Panc1 (cell line): ENCODE results near the gene COL4A4. TPM values are rescaled to one million over a fixed set of nuclear protein-coding genes. Genes with fewer than 3 reads are reported as not detected.

ENCODE experiments used
- ATAC-seq: fragments of 200-7000 bp; cut with Tn5 transposase; 2 replicates; pipeline ENCODE4 v1.9.1; 2020; ENCODE audit warnings: mild to moderate bottlenecking, moderate library complexity
- BruUV-seq: library from RNA; stranded (reverse); fragments of 400-500 nt; replicated peaks from 2 replicates; lab custom pipeline; 2021; lab: Mats Ljungman, UMichigan
- CTCF ChIA-PET: fragments of 300-600 bp; sonication (Branson Sonifier 250); formaldehyde crosslinking; loops from one replicate; lab custom pipeline; 2022; ENCODE audit warnings: antibody characterized with exemption; lab: Charles Lee
- POLR2A ChIA-PET: fragments of 300-600 bp; sonication (Branson Sonifier 250); formaldehyde crosslinking; loops from one replicate; lab custom pipeline; 2022; ENCODE audit warnings: antibody characterized with exemption; lab: Charles Lee
- DNase-seq: peaks from one replicate; pipeline ENCODE4 v3.0.0-alpha.2; 2010; ENCODE audit warnings: low read depth, low spot score
- H3K27ac ChIP-seq: 2 replicates; pipeline ENCODE4 v1.5.1; 2011; ENCODE audit warnings: mild to moderate bottlenecking, low read length, inconsistent platforms
- H3K27me3 ChIP-seq: fragments of 200-500 bp; sonication (Bioruptor generic); 2 replicates; pipeline ENCODE4 v1.6.0; 2014; ENCODE audit warnings: low read length, inconsistent platforms; ENCODE audit not compliant: control insufficient read depth, insufficient read depth
- H3K36me3 ChIP-seq: fragments of 200-500 bp; sonication (Bioruptor generic); 2 replicates; pipeline ENCODE4 v1.5.1; 2014; ENCODE audit warnings: inconsistent platforms, mild to moderate bottlenecking, low read length, moderate library complexity; ENCODE audit not compliant: control insufficient read depth, insufficient read depth
- H3K4me1 ChIP-seq: 2 replicates; pipeline ENCODE4 v1.5.1; 2011; ENCODE audit warnings: inconsistent platforms, mild to moderate bottlenecking, low read length, moderate library complexity; ENCODE audit not compliant: control insufficient read depth, insufficient read depth
- H3K4me3 ChIP-seq, 2 experiments: 2 replicates each; pipeline ENCODE4 v1.5.1; 2011 to 2012; ENCODE audit warnings: low read depth in 2 of 2, low read length in 2 of 2, mild to moderate bottlenecking in 2 of 2, inconsistent platforms in 1 of 2, moderate library complexity in 1 of 2
- H3K9me3 ChIP-seq: fragments of 200-500 bp; sonication (Bioruptor generic); 2 replicates; pipeline ENCODE4 v1.5.1; 2014; ENCODE audit warnings: low read depth, mild to moderate bottlenecking, inconsistent platforms, low read length, moderate library complexity; ENCODE audit not compliant: control insufficient read depth, insufficient read depth
- POLR2AphosphoS5 ChIP-seq: IDR thresholded peaks from 2 replicates; pipeline ENCODE4 v1.6.1; 2012; ENCODE audit warnings: mild to moderate bottlenecking, low read depth, low read length, moderate library complexity
- SIN3A ChIP-seq: IDR thresholded peaks from 2 replicates; pipeline ENCODE4 v1.6.1; 2012; ENCODE audit warnings: low read depth, mild to moderate bottlenecking, low read length, moderate library complexity, borderline replicate concordance; ENCODE audit not compliant: insufficient read depth
- TCF7L2 ChIP-seq: IDR thresholded peaks from 2 replicates; pipeline ENCODE4 v1.6.1; 2011; ENCODE audit warnings: mild to moderate bottlenecking, low read depth, low read length, inconsistent platforms
- in situ Hi-C: cut with HindIII; loops from 2 replicates; pipeline ENCODE4 v1.10.0; 2016; ENCODE audit warnings: low sequenced_read_pairs, low pct_unique_long_range_greater_than_20kb
- intact Hi-C: fragments of 100-400 bp; cut with micrococcal nuclease; formaldehyde crosslinking; loops from one replicate; pipeline ENCODE4 v1.10.0; 2022; ENCODE audit not compliant: unreplicated experiment
- total RNA-seq: library from RNA; stranded (reverse); gene quantifications from one replicate; pipeline ENCODE4 v1.2.1, GENCODE V29; 2021; ENCODE audit not compliant: unreplicated experiment
- TF ChIP-seq, protein P1 (sequence below): fragments of 450-650 bp; IDR thresholded peaks from 2 replicates; pipeline ENCODE4 v1.5.1; 2017; ENCODE audit warnings: mild to moderate bottlenecking
- TF ChIP-seq, protein P2 (sequence below), 2 experiments: IDR thresholded peaks; 2 replicates each; pipeline ENCODE4 v1.6.1; 2011 to 2012; ENCODE audit warnings: low read depth in 2 of 2, control low read depth in 1 of 2, low read length in 1 of 2, mild to moderate bottlenecking in 1 of 2, moderate library complexity in 1 of 2; ENCODE audit not compliant: insufficient read depth in 1 of 2

The COL4A4 gene
- total RNA-seq, 1 experiment from 2014 or later: 0.13 TPM

DNA sequence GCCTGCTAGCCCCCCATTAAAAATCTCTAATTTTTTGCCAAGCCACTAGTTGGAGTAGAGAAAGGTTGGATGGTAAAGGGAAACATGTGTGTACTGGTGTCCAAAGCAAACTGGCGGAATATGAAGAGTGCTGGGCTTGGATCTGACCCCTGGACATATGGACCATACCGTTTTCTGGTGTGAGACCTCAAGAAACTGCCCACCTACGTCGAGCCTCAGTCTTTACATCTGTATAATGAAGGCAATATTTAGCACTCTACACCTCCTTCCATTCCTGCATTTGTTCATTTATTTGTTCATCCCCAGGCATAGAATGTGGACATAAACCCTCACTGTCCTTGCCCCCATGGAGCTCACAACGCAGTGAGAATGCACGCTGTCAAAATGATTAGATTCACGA lies 185.7 kb downstream of the COL4A4 start:
- Histone ChIP-seq H3K27me3 (no peaks in the 10 kb centered on the region), H3K4me3 (no peak overlapping the region), H3K27ac (no peak overlapping the region), H3K36me3 (no peaks in the 10 kb centered on the region), H3K4me1 (no peaks in the 10 kb centered on the region), H3K9me3 (no peaks in the 10 kb centered on the region)
- intact Hi-C loops (no loop called here), in situ Hi-C loops (no loop called here)
- no peak for ATAC-seq
- CTCF ChIA-PET: no interaction called here
- no TSS peak for BruUV-seq
- TF ChIP-seq POLR2AphosphoS5: no peak
- TF ChIP-seq, protein P1, sequence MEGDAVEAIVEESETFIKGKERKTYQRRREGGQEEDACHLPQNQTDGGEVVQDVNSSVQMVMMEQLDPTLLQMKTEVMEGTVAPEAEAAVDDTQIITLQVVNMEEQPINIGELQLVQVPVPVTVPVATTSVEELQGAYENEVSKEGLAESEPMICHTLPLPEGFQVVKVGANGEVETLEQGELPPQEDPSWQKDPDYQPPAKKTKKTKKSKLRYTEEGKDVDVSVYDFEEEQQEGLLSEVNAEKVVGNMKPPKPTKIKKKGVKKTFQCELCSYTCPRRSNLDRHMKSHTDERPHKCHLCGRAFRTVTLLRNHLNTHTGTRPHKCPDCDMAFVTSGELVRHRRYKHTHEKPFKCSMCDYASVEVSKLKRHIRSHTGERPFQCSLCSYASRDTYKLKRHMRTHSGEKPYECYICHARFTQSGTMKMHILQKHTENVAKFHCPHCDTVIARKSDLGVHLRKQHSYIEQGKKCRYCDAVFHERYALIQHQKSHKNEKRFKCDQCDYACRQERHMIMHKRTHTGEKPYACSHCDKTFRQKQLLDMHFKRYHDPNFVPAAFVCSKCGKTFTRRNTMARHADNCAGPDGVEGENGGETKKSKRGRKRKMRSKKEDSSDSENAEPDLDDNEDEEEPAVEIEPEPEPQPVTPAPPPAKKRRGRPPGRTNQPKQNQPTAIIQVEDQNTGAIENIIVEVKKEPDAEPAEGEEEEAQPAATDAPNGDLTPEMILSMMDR: no peak
- TF ChIP-seq, protein P2, sequence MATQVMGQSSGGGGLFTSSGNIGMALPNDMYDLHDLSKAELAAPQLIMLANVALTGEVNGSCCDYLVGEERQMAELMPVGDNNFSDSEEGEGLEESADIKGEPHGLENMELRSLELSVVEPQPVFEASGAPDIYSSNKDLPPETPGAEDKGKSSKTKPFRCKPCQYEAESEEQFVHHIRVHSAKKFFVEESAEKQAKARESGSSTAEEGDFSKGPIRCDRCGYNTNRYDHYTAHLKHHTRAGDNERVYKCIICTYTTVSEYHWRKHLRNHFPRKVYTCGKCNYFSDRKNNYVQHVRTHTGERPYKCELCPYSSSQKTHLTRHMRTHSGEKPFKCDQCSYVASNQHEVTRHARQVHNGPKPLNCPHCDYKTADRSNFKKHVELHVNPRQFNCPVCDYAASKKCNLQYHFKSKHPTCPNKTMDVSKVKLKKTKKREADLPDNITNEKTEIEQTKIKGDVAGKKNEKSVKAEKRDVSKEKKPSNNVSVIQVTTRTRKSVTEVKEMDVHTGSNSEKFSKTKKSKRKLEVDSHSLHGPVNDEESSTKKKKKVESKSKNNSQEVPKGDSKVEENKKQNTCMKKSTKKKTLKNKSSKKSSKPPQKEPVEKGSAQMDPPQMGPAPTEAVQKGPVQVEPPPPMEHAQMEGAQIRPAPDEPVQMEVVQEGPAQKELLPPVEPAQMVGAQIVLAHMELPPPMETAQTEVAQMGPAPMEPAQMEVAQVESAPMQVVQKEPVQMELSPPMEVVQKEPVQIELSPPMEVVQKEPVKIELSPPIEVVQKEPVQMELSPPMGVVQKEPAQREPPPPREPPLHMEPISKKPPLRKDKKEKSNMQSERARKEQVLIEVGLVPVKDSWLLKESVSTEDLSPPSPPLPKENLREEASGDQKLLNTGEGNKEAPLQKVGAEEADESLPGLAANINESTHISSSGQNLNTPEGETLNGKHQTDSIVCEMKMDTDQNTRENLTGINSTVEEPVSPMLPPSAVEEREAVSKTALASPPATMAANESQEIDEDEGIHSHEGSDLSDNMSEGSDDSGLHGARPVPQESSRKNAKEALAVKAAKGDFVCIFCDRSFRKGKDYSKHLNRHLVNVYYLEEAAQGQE (IDR thresholded peaks at IDR 0.05; ENCODE audit: insufficient read depth in 1 of 2, low read depth in 2 of 2, low read length in 1 of 2): no peak
- no peak for TF ChIP-seq SIN3A
- TF ChIP-seq TCF7L2: no peak
- DNase-seq: no peak
- POLR2A ChIA-PET: no interaction called here

DNA sequence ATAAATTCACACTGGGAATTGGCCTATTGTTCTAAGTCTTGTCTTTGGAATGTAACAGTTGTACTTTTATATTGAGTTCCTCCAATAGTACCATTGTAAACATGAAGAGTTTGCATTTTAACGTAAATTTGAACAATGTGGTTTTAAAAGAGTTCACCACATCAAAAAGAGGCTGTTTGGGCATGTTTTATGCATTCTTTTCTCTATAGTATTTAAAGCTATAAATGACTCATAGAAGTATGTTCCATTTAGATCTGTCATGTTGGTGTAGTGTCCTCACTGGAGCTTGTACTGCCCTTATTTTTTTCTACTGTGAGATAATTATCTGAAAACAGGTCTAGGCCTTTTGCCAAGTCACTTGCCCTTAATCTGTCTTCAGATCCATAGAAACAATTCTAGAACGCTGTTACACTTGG lies 186.2 kb downstream of the COL4A4 start:
- ATAC-seq (no peak), DNase-seq (no peak)
- TF ChIP-seq, protein P2 (IDR thresholded peaks at IDR 0.05; ENCODE audit: insufficient read depth in 1 of 2, low read depth in 2 of 2, low read length in 1 of 2): no peak
- TF ChIP-seq, protein P1: no peak
- TF ChIP-seq SIN3A (no peak), TCF7L2 (no peak), POLR2AphosphoS5 (no peak)
- Histone ChIP-seq H3K27ac (no peak overlapping the region), H3K9me3 (no peaks in the 10 kb centered on the region), H3K36me3 (no peaks in the 10 kb centered on the region), H3K27me3 (no peaks in the 10 kb centered on the region), H3K4me3 (no peak overlapping the region), H3K4me1 (no peaks in the 10 kb centered on the region)
- BruUV-seq: no TSS peak
- intact Hi-C loops: no loop called here
- ChIA-PET CTCF (no interaction called here), POLR2A (no interaction called here)
- in situ Hi-C loops: no loop called here
